HFFc6 (cell line): Measurements from ENCODE around the gene MCC. TPM values are rescaled to one million over a fixed set of nuclear protein-coding genes. Genes with fewer than 3 reads are reported as not detected.

ENCODE experiments used
- DNase-seq: peaks from one replicate; pipeline ENCODE4 v3.0.0-alpha.2; 2018
- H3K27ac Mint-ChIP-seq: 2 replicates; pipeline ENCODE4 v1.8.0; 2020; ENCODE audit warnings: mild to moderate bottlenecking, mixed read lengths
- H3K27me3 Mint-ChIP-seq: 2 replicates; pipeline ENCODE4 v1.8.0; 2021; ENCODE audit warnings: mild to moderate bottlenecking, moderate library complexity, mixed read lengths; ENCODE audit not compliant: insufficient read depth
- H3K36me3 Mint-ChIP-seq: 2 replicates; pipeline ENCODE4 v1.8.0; 2021; ENCODE audit warnings: low read depth, mixed read lengths
- H3K4me1 Mint-ChIP-seq: 2 replicates; pipeline ENCODE4 v1.8.0; 2020; ENCODE audit warnings: low read depth, mixed read lengths
- H3K4me3 Mint-ChIP-seq: 2 replicates; pipeline ENCODE4 v1.8.0; 2020; ENCODE audit warnings: mild to moderate bottlenecking, moderate library complexity, mixed read lengths
- H3K9me3 Mint-ChIP-seq: 2 replicates; pipeline ENCODE4 v1.8.0; 2020; ENCODE audit warnings: mild to moderate bottlenecking, mixed read lengths
- CTCF ChIP-seq: fragments of 200-600 bp; sonication (generic); IDR thresholded peaks from 2 replicates; pipeline ENCODE4 v1.5.0; 2021; ENCODE audit warnings: antibody characterized with exemption, mild to moderate bottlenecking
- total RNA-seq, 6 experiments: library from RNA; stranded (reverse); fragmentation: NEBNext Ultra II Directional; extraction: Animal tissue kit (Norgen Biotek cat#: 25700); gene quantifications; 2 replicates in 1 of 6; 3 replicates in 5 of 6; pipeline ENCODE4 v1.2.3, GENCODE V29; 2021

MCC gene
- total RNA-seq, 6 experiments from 2014 or later, result 2.5 to 4.9 (median 3.0) TPM

GRCh38 chr5:113156271-113156877, 331.9 kb downstream of the MCC start:
- Mint-ChIP-seq H3K9me3 (no peaks in the 10 kb centered on the region), H3K27ac (no peak overlapping the region), H3K4me3 (no peak overlapping the region), H3K36me3 (no peaks in the 10 kb centered on the region), H3K4me1 (peaks cover 11% of the 10 kb centered on the region; the same call in 1 of the 2 replicates), H3K27me3 (0 out of 2 replicates have a peak, but pooled peaks cover 2% of the 10 kb centered on the region)
- TF ChIP-seq CTCF, result no peak
- DNase-seq, result no peak

DNA sequence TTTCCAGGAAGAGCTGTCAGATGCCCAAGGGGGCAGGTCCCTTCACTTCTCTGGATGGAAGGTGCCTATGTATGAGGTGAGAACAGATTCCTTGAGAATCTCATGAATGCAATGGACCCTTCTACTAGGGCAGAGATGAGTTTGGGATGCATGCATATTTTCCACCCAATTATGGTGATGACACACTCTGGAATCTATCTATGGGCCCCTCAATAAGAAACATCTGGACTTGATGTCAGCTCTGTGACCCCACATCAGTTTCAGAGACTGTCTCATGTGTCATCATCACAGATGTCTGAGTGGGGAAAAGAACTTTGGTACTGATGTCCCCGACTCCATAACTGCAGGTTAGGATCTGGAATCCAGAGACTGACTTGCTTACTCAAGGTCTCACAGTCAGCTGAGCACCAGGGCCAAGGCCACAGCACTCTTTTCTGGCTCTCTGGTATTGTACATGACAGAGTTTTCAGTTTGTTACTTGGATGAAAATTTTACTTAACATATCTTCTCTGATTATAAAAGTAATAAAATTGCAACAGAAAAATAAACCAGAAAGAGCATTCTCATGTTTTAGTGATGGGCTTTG, 334.6 kb downstream of the MCC start:
- no peak overlapping the region for H3K4me3 Mint-ChIP-seq
- H3K4me1 Mint-ChIP-seq, result peaks cover 21% of the 10 kb centered on the region
- no peaks in the 10 kb centered on the region for H3K36me3 Mint-ChIP-seq
- TF ChIP-seq CTCF, result no peak
- 0 out of 2 replicates have a peak, but pooled peaks cover 2% of the 10 kb centered on the region for H3K27me3 Mint-ChIP-seq
- no peak overlapping the region for H3K27ac Mint-ChIP-seq
- no peaks in the 10 kb centered on the region for H3K9me3 Mint-ChIP-seq
- DNase-seq, result no peak

DNA sequence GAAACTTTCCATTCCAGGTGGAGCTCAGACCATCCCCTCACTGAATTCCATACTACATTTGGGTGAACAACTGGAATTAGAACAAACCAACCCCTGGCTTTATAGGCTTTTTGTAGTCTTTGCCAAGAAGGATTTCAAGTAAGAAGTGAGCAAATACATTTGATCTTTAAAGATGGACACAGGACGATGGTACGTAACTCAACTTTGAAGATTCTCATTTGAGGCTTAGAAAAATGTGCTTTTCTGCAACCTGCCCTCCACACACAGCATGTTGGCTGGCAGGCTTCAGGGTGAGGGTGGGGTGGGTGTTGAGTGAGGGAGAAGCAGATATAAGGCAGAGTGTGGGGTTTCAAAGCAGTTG, 335.9 kb downstream of the MCC start:
- no peak overlapping the region for H3K4me3 Mint-ChIP-seq
- TF ChIP-seq CTCF, result no peak
- DNase-seq, result no peak
- peaks cover 23% of the 10 kb centered on the region for H3K4me1 Mint-ChIP-seq
- 0 out of 2 replicates have a peak, but pooled peaks cover 2% of the 10 kb centered on the region for H3K27me3 Mint-ChIP-seq
- no peaks in the 10 kb centered on the region for H3K36me3 Mint-ChIP-seq
- H3K9me3 Mint-ChIP-seq, result no peaks in the 10 kb centered on the region
- no peak overlapping the region for H3K27ac Mint-ChIP-seq

- H3K27ac Mint-ChIP-seq, result no peak overlapping the region
- peaks cover 29% of the 10 kb centered on the region for H3K4me1 Mint-ChIP-seq
- H3K9me3 Mint-ChIP-seq, result no peaks in the 10 kb centered on the region
- H3K4me3 Mint-ChIP-seq, result no peak overlapping the region
- no peak for TF ChIP-seq CTCF
- DNase-seq, result no peak
- 0 out of 2 replicates have a peak, but pooled peaks cover 2% of the 10 kb centered on the region for H3K27me3 Mint-ChIP-seq
- no peaks in the 10 kb centered on the region for H3K36me3 Mint-ChIP-seq
Observed at GRCh38 chr5:113151641-113152379, 336.4 kb downstream of the MCC start.

DNA sequence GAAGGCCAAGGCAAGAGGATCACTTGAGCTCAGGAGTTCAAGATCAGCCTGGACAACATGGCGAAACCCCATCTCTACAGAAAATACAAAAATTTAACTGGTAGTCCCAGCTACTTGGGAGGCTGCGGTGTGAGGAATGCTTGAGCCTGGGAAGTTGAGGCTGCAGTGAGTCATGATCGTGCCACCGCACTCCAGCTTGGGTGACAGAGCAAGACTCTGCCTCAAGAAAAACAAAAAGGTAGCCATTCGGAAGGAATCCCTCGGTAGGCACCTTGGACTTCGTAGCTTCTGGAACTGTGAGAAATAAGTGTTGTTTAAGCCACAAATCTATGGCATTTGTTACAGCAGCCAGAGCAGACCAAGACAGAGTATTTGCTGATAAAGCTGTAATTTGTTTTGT, 337.4 kb downstream of the MCC start:
- Mint-ChIP-seq H3K9me3 (no peaks in the 10 kb centered on the region), H3K36me3 (no peaks in the 10 kb centered on the region), H3K4me1 (peaks cover 39% of the 10 kb centered on the region), H3K27me3 (0 out of 2 replicates have a peak, but pooled peaks cover 2% of the 10 kb centered on the region), H3K27ac (no peak overlapping the region), H3K4me3 (no peak overlapping the region)
- DNase-seq, result no peak
- TF ChIP-seq CTCF, result no peak
